ENCODE data around the gene MARS1.

GRCh38 chr12:57554453-57554852 is 66.6 kb downstream of the MARS1 start:
- TF ChIP-seq CTCF (IDR thresholded peaks at IDR 0.05) (no peak), POLR2A (IDR thresholded peaks at IDR 0.05) (no peak), POLR2AphosphoS5 (IDR thresholded peaks at IDR 0.05) (no peak)

Data from stomach (tissue), 4 donors.